ENCODE data around the gene MEGF6.

The MEGF6 gene

DNA sequence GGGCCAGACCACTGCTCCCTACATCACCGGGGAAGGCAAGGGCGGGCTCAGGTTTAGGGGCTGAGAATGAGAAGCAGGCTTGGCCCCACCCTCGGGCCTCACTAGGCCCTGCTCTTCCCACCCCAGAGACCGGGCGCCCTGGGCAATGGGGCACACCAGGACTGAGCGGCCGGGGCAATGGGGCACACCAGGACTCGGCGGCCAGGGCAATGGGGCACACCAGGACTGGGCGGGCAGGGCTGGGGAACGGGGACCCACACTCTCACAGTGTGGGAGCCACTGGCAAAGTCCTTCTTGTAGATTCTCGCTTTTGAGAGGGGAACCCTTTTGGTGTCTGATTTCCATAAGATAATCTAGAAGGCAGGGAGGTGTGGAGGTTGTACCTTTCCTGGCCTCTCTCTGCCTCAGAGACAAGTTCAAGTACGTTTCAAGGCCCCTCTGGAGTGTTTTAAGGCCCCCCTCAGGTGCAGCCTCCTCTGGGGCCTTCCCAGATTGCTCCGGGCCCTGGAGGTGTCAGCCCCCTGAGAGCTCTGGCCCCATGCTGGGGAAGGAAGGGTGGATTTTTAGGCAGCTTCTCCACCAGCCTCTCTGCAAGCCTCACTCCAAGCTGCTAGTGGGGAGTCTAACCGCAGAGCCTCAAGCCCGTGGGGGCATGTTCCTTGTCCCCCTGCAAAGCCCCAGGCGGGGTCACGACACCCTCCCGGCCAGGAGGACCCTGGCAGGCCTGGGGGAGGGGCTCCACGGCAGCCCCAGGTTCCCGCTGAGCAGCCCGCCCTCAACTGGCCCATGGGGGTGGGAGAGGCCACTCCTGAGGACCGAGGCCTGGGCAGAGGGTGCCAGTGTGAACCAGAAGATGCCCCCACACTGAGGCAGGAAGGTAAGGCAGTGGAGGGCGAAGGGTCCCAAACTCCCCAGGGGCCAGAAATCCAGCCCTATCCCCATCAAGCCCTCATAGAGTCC lies 90.6 kb downstream of the MEGF6 start:
- TF ChIP-seq, protein P1, sequence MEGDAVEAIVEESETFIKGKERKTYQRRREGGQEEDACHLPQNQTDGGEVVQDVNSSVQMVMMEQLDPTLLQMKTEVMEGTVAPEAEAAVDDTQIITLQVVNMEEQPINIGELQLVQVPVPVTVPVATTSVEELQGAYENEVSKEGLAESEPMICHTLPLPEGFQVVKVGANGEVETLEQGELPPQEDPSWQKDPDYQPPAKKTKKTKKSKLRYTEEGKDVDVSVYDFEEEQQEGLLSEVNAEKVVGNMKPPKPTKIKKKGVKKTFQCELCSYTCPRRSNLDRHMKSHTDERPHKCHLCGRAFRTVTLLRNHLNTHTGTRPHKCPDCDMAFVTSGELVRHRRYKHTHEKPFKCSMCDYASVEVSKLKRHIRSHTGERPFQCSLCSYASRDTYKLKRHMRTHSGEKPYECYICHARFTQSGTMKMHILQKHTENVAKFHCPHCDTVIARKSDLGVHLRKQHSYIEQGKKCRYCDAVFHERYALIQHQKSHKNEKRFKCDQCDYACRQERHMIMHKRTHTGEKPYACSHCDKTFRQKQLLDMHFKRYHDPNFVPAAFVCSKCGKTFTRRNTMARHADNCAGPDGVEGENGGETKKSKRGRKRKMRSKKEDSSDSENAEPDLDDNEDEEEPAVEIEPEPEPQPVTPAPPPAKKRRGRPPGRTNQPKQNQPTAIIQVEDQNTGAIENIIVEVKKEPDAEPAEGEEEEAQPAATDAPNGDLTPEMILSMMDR (conservative IDR thresholded peaks at IDR 0.05; ENCODE audit: low read depth, low read length) = no peak
- DNase-seq (ENCODE audit: low read depth) = no peak
- no peak overlapping the region for H3K4me3 ChIP-seq (ENCODE audit: low read depth, low read length)

- H3K4me3 ChIP-seq (ENCODE audit: low read depth, low read length) = no peak overlapping the region
- TF ChIP-seq, protein P1 (conservative IDR thresholded peaks at IDR 0.05; ENCODE audit: low read depth, low read length) = no peak
- no peak for DNase-seq (ENCODE audit: low read depth)
Observed at GRCh38 chr1:3519301-3519885, 91.9 kb downstream of the MEGF6 start.

- TF ChIP-seq, protein P1 (conservative IDR thresholded peaks at IDR 0.05; ENCODE audit: low read depth, low read length) = no peak
- H3K4me3 ChIP-seq (ENCODE audit: low read depth, low read length) = no peak overlapping the region
- no peak for DNase-seq (ENCODE audit: low read depth)
Observed at GRCh38 chr1:3518756-3519155, 92.6 kb downstream of the MEGF6 start.

GRCh38 chr1:3518256-3518655 lies 93.1 kb downstream of the MEGF6 start:
- no peak overlapping the region for H3K4me3 ChIP-seq (ENCODE audit: low read depth, low read length)
- TF ChIP-seq, protein P1 (conservative IDR thresholded peaks at IDR 0.05; ENCODE audit: low read depth, low read length) = peak; percentile 87
- DNase-seq (ENCODE audit: low read depth) = no peak

- TF ChIP-seq, protein P1 (conservative IDR thresholded peaks at IDR 0.05; ENCODE audit: low read depth, low read length) = no peak
- H3K4me3 ChIP-seq (ENCODE audit: low read depth, low read length) = no peak overlapping the region
- no peak for DNase-seq (ENCODE audit: low read depth)
Observed at GRCh38 chr1:3516911-3517675, 94.2 kb downstream of the MEGF6 start.

- no peak for DNase-seq (ENCODE audit: low read depth)
- H3K4me3 ChIP-seq (ENCODE audit: low read depth, low read length) = no peak overlapping the region
- TF ChIP-seq, protein P1 (conservative IDR thresholded peaks at IDR 0.05; ENCODE audit: low read depth, low read length) = no peak
Observed at GRCh38 chr1:3516481-3516869, 94.8 kb downstream of the MEGF6 start.
